GM23248 (cell line): ENCODE results near the gene ATP6V1G3. TPM values are rescaled to one million over a fixed set of nuclear protein-coding genes. Genes with fewer than 3 reads are reported as not detected.
A peak's percentile ranks its signal among the peaks of the same experiment; 100 is the strongest.

Source experiments
- DNase-seq: peaks from one replicate; pipeline ENCODE4 v3.0.0-alpha.2; 2015
- H2AFZ ChIP-seq: fragments of 200-600 bp; sonication (generic); 2 replicates; pipeline ENCODE4 v1.6.1; 2016; ENCODE audit warnings: antibody characterized with exemption
- H3F3A ChIP-seq: fragments of 200-600 bp; sonication (generic); 2 replicates; pipeline ENCODE4 v1.6.1; 2016; ENCODE audit warnings: mild to moderate bottlenecking, antibody characterized with exemption, mixed run types; ENCODE audit not compliant: insufficient read depth
- H3K27ac ChIP-seq: fragments of 200-600 bp; sonication (generic); 2 replicates; pipeline ENCODE4 v1.5.1; 2016; ENCODE audit warnings: mild to moderate bottlenecking
- H3K27me3 ChIP-seq: fragments of 200-600 bp; sonication (generic); replicated peaks from 2 replicates; pipeline ENCODE4 v1.6.1; 2016; ENCODE audit warnings: mild to moderate bottlenecking; ENCODE audit not compliant: insufficient read depth
- H3K36me3 ChIP-seq: fragments of 200-600 bp; sonication (generic); 2 replicates; pipeline ENCODE4 v1.6.1; 2016; ENCODE audit warnings: low read depth, mild to moderate bottlenecking
- H3K4me1 ChIP-seq: fragments of 200-600 bp; sonication (generic); 2 replicates; pipeline ENCODE4 v1.6.1; 2016; ENCODE audit warnings: mild to moderate bottlenecking; ENCODE audit not compliant: insufficient read depth
- H3K4me2 ChIP-seq: fragments of 200-600 bp; sonication (generic); one replicate; pipeline ENCODE4 v1.6.1; 2016; ENCODE audit warnings: mild to moderate bottlenecking; ENCODE audit not compliant: unreplicated experiment
- H3K4me3 ChIP-seq: fragments of 200-600 bp; sonication (generic); 2 replicates; pipeline ENCODE4 v1.5.1; 2016; ENCODE audit warnings: mild to moderate bottlenecking
- H3K79me2 ChIP-seq: fragments of 200-600 bp; sonication (generic); 2 replicates; pipeline ENCODE4 v1.6.1; 2016; ENCODE audit warnings: mild to moderate bottlenecking; ENCODE audit not compliant: insufficient read depth
- H3K9ac ChIP-seq: fragments of 200-600 bp; sonication (generic); 2 replicates; pipeline ENCODE4 v1.6.1; 2016; ENCODE audit warnings: mild to moderate bottlenecking
- H3K9me2 ChIP-seq: fragments of 200-600 bp; sonication (generic); 2 replicates; pipeline ENCODE4 v1.6.1; 2016; ENCODE audit warnings: mixed run types, mild to moderate bottlenecking, moderate library complexity; ENCODE audit not compliant: insufficient read depth
- H3K9me3 ChIP-seq: fragments of 200-600 bp; sonication (generic); one replicate; pipeline ENCODE4 v1.6.1; 2017; ENCODE audit warnings: low read depth
- H4K20me1 ChIP-seq: fragments of 200-600 bp; sonication (generic); 2 replicates; pipeline ENCODE4 v1.6.0; 2016; ENCODE audit not compliant: insufficient read depth
- EZH2 ChIP-seq: fragments of 200-600 bp; sonication (generic); IDR thresholded peaks from 2 replicates; pipeline ENCODE4 v1.6.1; 2018; ENCODE audit warnings: antibody characterized with exemption, mild to moderate bottlenecking; ENCODE audit not compliant: insufficient read depth, poor library complexity, severe bottlenecking
- EZH2phosphoT487 ChIP-seq: fragments of 200-600 bp; sonication (generic); IDR thresholded peaks from 2 replicates; pipeline ENCODE4 v1.6.1; 2018; ENCODE audit warnings: antibody characterized with exemption, moderate library complexity, mild to moderate bottlenecking, low read depth; ENCODE audit not compliant: insufficient read depth
- WGBS, 2 experiments: methylation state at CpG; one replicate each; pipeline ENCODE4 v1.1.6; 2015 to 2017; ENCODE audit warnings: low lambda C conversion rate in 2 of 2, low coverage in 1 of 2; ENCODE audit errors: missing lambda C conversion rate in 2 of 2; 5-methylcytosine and 5-hydroxymethylcytosine counted together
- in situ Hi-C: fragments of 300-500 bp; cut with MboI; formaldehyde crosslinking; loops from 2 replicates; pipeline ENCODE4 v1.15.0; 2020
- polyA plus RNA-seq: library from polyadenylated mRNA; unstranded; fragments of >200 nt; fragmentation: Nextera tagmentation; extraction: Ambion mirVana; gene quantifications from 2 replicates; pipeline ENCODE4 v1.2.1, GENCODE V29; 2016
- total RNA-seq: library from RNA; depleted of rRNA; stranded (reverse); fragments of >200 nt; shearing (Covaris generic); gene quantifications from 2 replicates; pipeline ENCODE4 v1.2.3, GENCODE V29; 2014

Gene ATP6V1G3
- total and polyA plus RNA-seq, 2 experiments from 2014 or later = 1.3 TPM; not detected in 1

- Histone ChIP-seq H3K27me3 (no peaks in the 10 kb centered on the region), H3K9me3 (no peaks in the 10 kb centered on the region), H3K4me3 (no peak overlapping the region), H2AFZ (peak overlapping the region; percentile 58), H3K36me3 (no peaks in the 10 kb centered on the region), H3F3A (peaks cover 35% of the 10 kb centered on the region), H3K27ac (no peak overlapping the region), H4K20me1 (no peaks in the 10 kb centered on the region), H3K9ac (no peak overlapping the region), H3K4me2 (no peak overlapping the region), H3K79me2 (no peaks in the 10 kb centered on the region), H3K9me2 (no peaks in the 10 kb centered on the region), H3K4me1 (peaks cover 49% of the 10 kb centered on the region)
- TF ChIP-seq EZH2 = no peak
- no peak for TF ChIP-seq EZH2phosphoT487
- in situ Hi-C loops = loop anchor here (10.0 kb wide), 1 partner anchor 185 kb away; no protein-coding TSS in a partner anchor
- DNase-seq = no peak
- WGBS, 2 experiments = 87 to 91% methylated on average over 1 of the region's 1 CpG
Observed at GRCh38 chr1:198490224-198490623, 50.3 kb downstream of the ATP6V1G3 start.

- H3F3A ChIP-seq = peaks cover 17% of the 10 kb centered on the region
- in situ Hi-C loops = no loop called here
Observed at GRCh38 chr1:198486903-198487302, 53.6 kb downstream of the ATP6V1G3 start.

GRCh38 chr1:198483645-198484044, 56.8 kb downstream of the ATP6V1G3 start:
- H3K4me3 ChIP-seq = no peak overlapping the region
- no peaks in the 10 kb centered on the region for H3K9me3 ChIP-seq
- H3K27ac ChIP-seq = no peak overlapping the region
- DNase-seq = no peak
- H3K36me3 ChIP-seq = no peaks in the 10 kb centered on the region
- in situ Hi-C loops = no loop called here
- H3K4me2 ChIP-seq = no peak overlapping the region
- no peaks in the 10 kb centered on the region for H3K9me2 ChIP-seq
- no peak overlapping the region for H3K9ac ChIP-seq
- H3K27me3 ChIP-seq = no peaks in the 10 kb centered on the region
- H3F3A ChIP-seq = 0 out of 2 replicates have a peak, but pooled peaks cover 7% of the 10 kb centered on the region
- no peak overlapping the region for H2AFZ ChIP-seq
- no peaks in the 10 kb centered on the region for H4K20me1 ChIP-seq
- H3K4me1 ChIP-seq = peaks cover 10% of the 10 kb centered on the region
- H3K79me2 ChIP-seq = no peaks in the 10 kb centered on the region
- TF ChIP-seq EZH2 = no peak
- no peak for TF ChIP-seq EZH2phosphoT487

More at GRCh38 chr1:198486903-198487302, 53.6 kb downstream of the ATP6V1G3 start:
- H3K36me3 ChIP-seq = no peaks in the 10 kb centered on the region
- H3K4me2 ChIP-seq = no peak overlapping the region
- peaks cover 29% of the 10 kb centered on the region for H3K4me1 ChIP-seq
- no peak overlapping the region for H3K4me3 ChIP-seq
- no peaks in the 10 kb centered on the region for H3K27me3 ChIP-seq
- no peaks in the 10 kb centered on the region for H3K9me3 ChIP-seq
- H2AFZ ChIP-seq = peak overlapping the region; percentile 1; the same call in 1 of the 2 replicates
- H3K9ac ChIP-seq = no peak overlapping the region
- no peaks in the 10 kb centered on the region for H3K9me2 ChIP-seq
- H3K27ac ChIP-seq = no peak overlapping the region
- H4K20me1 ChIP-seq = no peaks in the 10 kb centered on the region
- DNase-seq = no peak
- TF ChIP-seq EZH2 = no peak
- TF ChIP-seq EZH2phosphoT487 = no peak
- no peaks in the 10 kb centered on the region for H3K79me2 ChIP-seq

GRCh38 chr1:198483006-198483405, 57.5 kb downstream of the ATP6V1G3 start:
- no peaks in the 10 kb centered on the region for H3K9me3 ChIP-seq
- H2AFZ ChIP-seq = no peak overlapping the region
- peaks cover 10% of the 10 kb centered on the region for H3K4me1 ChIP-seq
- H3K27ac ChIP-seq = no peak overlapping the region
- no peaks in the 10 kb centered on the region for H4K20me1 ChIP-seq
- H3K36me3 ChIP-seq = no peaks in the 10 kb centered on the region
- in situ Hi-C loops = no loop called here
- no peak for TF ChIP-seq EZH2phosphoT487
- no peak for TF ChIP-seq EZH2
- no peaks in the 10 kb centered on the region for H3K9me2 ChIP-seq
- H3K79me2 ChIP-seq = no peaks in the 10 kb centered on the region
- no peak overlapping the region for H3K4me2 ChIP-seq
- H3K27me3 ChIP-seq = no peaks in the 10 kb centered on the region
- no peak overlapping the region for H3K4me3 ChIP-seq
- H3F3A ChIP-seq = 0 out of 2 replicates have a peak, but pooled peaks cover 7% of the 10 kb centered on the region
- 88 to 96% methylated on average over 1 of the region's 1 CpG for WGBS, 2 experiments
- DNase-seq = no peak
- H3K9ac ChIP-seq = no peak overlapping the region

GRCh38 chr1:198481661-198482060, 58.8 kb downstream of the ATP6V1G3 start:
- no peak for TF ChIP-seq EZH2
- no peak for TF ChIP-seq EZH2phosphoT487
- Histone ChIP-seq H3F3A (0 out of 2 replicates have a peak, but pooled peaks cover 2% of the 10 kb centered on the region), H3K4me2 (no peak overlapping the region), H3K4me1 (peaks cover 2% of the 10 kb centered on the region), H3K9ac (no peak overlapping the region), H3K9me3 (no peaks in the 10 kb centered on the region), H3K9me2 (no peaks in the 10 kb centered on the region), H3K79me2 (no peaks in the 10 kb centered on the region), H3K36me3 (no peaks in the 10 kb centered on the region), H3K4me3 (no peak overlapping the region), H3K27ac (no peak overlapping the region), H2AFZ (0 out of 2 replicates have a peak overlapping the region, but pooled peaks have one; percentile 2), H3K27me3 (no peaks in the 10 kb centered on the region), H4K20me1 (no peaks in the 10 kb centered on the region)
- in situ Hi-C loops = no loop called here
- 94 to 100% methylated on average over 1 of the region's 1 CpG for WGBS, 2 experiments
- no peak for DNase-seq
